ENCODE data around the gene H6PD.
A peak's percentile ranks its signal among the peaks of the same experiment; 100 is the strongest.

The H6PD gene, protein sequence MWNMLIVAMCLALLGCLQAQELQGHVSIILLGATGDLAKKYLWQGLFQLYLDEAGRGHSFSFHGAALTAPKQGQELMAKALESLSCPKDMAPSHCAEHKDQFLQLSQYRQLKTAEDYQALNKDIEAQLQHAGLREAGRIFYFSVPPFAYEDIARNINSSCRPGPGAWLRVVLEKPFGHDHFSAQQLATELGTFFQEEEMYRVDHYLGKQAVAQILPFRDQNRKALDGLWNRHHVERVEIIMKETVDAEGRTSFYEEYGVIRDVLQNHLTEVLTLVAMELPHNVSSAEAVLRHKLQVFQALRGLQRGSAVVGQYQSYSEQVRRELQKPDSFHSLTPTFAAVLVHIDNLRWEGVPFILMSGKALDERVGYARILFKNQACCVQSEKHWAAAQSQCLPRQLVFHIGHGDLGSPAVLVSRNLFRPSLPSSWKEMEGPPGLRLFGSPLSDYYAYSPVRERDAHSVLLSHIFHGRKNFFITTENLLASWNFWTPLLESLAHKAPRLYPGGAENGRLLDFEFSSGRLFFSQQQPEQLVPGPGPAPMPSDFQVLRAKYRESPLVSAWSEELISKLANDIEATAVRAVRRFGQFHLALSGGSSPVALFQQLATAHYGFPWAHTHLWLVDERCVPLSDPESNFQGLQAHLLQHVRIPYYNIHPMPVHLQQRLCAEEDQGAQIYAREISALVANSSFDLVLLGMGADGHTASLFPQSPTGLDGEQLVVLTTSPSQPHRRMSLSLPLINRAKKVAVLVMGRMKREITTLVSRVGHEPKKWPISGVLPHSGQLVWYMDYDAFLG

DNA sequence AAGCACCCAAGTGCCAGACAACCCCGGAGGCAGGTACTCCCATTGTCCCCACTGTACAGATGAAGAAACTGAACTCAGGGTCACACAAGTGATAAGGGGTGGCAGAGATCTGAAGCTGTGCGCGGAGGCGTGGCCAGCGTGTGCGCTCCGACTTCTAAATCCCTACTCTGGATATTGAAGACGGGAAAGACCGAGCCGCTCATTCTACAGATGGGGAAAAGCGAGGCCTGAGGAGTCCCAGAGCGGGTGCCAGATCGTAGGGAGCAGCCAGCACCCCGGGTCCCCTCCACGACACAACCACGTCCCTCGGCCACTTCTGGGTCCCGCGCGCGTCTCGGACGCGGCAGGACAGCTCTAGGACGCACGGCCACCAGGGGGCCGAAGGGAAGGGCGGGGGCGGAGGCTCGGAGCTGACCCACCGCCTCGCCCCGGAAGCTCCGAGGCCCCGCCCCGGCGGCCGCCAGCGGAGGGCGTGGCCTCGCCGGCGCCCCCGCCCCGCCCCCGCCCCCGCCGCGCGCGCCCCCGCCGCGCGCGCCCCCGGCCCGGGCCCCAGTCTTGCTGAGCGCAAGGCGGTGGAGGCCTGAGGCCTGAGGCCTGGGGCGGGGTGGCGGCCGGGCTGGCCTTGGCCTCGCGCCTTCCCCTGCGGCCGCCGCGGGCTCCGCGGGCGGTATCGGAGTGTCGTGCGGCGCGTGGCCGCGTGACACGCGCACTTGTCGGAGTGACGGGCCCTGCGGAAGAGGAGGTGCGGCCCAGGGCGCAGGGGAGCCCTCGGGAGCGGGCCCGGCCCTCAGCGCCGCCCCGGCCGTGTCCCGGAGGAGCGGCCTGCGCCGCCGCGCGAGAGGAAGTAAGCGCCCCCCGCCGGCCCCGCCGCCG is at the start of gene H6PD:
H6PD (plus strand) TSS at position 552 of the 873 bp plus-strand sequence. CDS start 10,161 bp downstream, outside the sequence.
- DNase-seq = peak; percentile 40 to 53

DNA sequence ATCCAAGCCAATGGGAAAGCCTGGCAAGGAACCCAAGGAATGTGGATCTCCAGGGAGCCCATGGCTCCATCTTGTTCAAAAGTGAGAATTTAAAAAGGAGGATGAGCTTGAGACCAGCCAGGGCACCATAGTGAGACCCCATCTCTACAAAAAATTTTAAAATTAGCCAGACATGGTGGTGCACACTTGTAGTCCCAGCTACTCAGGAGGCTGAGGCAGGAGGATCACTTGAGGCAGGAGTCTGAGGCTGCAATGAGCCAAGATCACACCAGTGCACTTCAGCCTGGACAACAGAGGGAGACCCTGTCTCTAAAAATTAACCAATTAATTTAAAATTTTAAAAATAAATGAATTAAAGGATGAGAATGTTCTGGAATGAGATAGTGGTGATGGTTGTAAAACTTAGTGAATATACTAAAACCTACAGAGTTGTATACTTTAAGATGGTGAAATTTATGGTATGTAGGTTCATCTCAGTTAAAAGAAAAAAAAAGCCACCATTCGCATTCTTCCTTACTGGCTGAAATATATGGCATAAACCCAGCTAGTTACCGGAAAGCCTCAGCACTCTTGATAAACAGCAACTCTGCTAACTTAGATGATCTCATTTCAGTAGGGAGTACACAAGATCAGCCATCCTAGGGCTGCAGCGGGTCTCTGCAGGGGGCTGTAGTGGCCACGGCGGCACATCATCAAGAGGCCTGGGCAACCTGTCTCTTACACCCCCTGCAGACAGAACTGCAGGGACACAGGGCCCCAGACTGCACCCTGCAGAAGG is 48.3 kb upstream of the H6PD start:
- DNase-seq = no peak

DNA sequence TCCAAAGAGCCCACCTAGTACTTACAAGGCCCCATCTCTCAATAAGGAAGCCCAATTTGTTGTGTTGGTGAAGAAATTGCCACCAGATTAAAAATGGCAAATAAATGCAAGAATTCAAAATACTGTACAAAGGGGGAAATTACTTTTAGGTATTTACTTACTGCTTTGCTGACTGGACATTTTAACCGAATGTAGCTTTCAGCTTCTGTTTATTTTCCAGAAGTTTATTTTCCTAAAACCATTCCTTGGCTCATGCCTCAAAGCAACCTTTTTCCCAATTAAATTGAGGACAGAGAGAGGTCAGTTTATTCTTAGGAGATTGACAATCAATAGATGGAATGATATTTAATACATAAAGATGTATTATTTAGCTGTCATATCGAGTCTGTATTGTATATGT is 47.6 kb upstream of the H6PD start:
- no peak for DNase-seq

DNA sequence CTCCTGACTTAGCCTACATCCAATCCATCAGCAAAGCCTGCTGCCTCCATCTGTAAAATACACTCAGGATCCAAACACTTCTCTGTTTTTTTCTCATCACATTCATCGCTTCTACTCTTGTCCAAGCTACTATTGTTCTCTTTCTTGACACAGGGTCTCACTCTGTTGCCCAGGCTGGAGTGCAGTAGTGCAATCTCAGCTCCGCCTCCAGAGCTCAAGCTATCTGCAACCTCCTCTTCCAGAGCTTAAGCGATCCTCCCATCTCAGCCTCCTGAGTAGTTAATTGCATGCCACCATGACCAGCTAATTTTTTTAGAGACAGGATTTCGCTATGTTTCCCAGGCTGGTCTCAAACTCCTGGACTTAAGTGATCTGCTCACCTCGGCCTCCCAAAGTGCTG is 44.3 kb upstream of the H6PD start:
- DNase-seq = no peak

DNA sequence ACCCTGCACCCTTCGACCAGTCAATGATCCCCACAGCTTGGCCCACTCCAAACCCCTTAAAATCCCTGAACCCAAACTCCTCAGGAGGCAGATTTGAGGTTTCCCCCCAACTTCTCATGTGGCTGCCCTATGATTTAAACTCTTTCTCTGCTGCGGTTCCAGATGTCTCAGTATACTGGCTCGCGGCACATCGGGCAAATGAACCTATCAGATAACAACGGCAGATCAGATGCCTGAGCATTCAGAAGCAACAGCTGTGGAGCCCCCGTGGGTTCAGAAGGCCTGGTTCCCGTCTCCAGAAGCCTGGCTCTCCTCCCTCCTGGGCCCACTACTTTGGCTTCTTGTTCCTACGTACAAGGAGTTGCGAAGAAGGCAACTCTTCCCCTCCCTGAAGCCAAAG is 43.3 kb upstream of the H6PD start:
- DNase-seq = no peak

DNA sequence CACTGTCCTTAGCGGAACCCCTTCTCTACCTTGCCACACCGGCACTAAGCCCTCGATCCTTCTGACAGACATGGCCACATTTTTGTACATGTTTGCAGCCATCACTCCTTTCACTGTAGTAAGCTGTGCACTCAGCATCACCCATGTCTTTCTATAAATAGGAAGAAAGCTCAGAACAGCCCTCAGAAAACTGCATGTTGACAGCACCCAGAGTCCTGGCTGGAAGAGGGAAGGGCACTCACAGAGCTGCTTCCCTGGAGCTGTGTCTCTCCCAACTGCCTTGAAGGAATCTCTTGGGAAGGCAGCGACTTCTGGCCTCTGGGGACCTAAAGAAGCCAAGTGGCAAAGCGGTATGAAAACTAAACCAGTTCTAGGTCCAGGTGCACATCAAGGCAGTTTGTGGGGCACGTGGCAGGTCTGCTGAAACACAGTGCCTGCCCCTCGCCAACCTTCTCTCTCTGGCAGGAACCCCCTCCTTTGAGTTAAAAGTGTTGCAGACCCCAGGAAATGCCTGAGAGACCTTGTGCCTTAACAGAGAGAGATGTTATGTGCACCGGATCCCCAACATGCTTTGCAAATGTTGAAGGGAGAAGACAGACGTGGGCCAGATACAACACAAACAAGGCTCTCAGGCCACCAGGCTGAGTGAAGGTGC is 41.9 kb upstream of the H6PD start:
- no peak for DNase-seq

DNA sequence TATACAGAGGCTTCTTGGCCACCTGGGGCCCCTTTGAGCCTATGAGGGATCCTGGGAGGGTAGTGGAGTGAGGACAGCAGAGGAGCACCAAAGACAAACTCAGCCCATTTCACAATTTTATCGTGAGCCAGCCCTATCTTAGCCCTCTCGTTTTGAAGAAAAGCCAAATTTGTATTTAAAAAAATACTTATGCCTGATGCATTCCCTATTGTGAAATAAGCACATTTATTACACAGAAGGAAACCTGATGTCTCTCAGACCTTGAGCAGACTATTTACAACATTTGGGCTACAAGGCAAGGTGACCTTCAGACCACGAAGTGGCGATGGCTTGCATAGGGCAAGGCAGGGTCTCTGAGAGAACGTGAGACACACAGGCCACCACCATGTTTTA is 41.3 kb upstream of the H6PD start:
- DNase-seq = no peak

DNA sequence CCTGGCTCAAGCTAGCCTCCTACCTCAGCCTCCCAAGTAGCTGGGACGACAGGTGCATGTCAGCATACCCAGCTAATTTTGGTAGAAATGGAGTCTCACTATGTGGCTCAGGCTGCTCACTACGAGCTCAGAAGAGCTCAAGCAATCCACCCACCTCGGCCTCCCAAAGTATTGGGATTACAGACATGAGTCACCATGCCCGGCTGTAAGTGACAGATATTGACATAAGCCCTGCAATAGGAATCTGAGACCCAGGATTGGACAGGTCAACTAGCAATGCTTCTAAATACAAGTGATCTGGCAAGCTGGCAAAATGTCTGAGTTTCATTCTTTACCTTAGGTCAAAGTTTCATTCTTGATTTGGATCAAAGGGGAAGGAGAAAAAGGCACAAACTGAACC is 40.5 kb upstream of the H6PD start:
- no peak for DNase-seq

DNA sequence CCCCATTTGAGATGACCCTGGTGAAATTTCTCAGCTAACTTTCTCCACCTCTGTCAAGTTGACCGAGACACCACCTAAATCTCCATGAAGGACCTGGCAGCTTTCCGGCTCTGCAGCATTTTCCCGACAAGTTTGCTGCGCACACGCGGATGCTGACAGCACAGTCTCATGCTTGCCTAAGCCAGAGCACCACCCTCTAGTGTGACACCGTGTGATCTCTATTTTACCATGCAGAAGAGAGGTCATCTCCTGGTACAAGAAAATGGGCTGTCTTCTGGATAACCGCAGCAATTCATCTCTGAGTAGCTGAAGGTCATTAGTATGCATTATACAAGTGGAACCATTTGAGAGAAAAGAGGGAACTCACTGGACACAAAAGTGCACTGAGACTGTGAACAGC is 38.9 kb upstream of the H6PD start:
- no peak for DNase-seq

DNA sequence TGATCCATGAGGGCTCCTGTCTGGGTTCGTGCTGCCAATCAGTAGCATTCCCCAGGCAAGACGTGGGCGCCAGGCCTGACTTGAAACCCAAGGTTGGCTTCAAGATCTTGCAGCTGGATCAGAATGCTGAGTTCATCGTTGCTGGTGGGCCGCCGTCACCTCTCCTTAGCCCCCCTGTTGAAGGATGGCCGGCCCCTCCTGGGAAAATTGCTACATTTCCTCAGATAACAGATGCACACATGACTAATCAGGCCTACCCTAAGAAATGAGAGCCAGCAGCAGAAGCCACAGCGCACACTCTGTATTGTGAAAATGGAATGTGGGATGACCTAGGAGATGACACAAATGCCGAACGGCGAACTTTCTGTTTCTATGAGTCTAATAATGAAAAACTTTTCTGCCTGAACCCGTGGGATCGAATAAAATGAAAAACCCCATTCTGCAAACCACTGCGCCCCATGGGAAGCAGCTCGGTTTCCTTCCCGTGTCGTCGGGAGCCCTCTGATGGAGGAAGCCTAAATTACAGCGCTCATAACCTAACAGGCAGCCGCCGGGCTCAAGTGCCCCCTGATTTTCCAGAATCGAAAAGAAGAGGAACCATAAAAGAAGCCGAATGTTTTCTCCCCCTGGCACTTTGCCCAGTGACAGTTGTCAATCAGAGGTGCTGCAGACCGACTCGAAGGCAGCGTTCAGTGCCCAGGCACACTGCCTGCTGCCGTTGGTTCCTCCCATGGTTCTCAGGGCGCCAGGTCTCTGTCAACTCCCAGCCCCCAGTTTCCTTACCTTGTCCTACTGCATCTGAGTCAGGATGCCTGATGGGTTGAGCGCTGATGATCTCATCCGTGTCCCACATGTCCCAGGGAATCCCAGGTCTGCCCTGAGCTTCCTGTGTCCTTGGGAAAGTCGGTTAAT is 38.2 kb upstream of the H6PD start:
- peak in 1 of 2 experiments; percentile 62 for DNase-seq

DNA sequence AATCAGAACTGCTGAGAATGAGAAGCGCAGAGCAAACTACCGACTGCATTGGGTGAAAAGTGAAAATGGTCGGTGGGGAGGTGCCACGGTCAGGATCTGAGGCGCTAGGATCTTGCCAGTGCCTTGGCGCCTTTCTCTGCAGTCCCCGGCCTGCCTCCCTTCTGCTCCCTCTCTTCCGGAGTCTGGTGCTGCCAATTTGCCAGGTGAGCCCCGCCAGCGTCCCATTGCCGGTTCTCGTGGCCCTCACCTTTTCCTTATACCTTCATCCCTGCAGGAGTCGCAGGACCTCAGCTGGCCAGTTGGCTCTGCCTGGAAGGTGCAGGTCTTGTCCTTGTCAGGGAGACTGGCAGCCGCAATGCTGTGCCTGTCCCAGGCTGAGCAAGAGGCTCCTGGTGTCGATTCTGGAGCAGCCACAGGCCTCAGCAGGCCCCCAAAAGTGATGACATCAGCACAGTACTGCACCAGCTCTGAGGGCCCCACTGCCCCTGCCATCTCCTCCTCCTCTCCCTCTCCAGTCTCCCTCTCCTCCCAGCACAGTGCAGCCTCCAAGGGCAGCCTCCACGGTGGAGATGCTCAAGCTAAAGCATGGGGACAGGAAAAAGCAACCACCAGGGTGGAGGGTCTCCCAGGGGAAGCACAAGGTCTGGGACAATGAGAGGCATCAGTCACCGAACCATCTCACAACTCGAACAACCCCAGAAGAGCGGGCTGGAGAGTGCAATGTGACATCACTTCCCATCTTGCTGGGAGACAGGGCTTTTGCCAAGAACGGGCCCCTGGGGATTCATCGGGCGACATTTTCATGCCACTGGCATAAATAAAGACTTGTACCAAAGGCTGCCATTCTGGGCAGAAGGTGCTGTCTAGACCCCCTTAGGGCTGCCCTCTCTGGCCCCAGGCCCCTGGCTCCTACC is 37.1 kb upstream of the H6PD start:
- no peak for DNase-seq

DNA sequence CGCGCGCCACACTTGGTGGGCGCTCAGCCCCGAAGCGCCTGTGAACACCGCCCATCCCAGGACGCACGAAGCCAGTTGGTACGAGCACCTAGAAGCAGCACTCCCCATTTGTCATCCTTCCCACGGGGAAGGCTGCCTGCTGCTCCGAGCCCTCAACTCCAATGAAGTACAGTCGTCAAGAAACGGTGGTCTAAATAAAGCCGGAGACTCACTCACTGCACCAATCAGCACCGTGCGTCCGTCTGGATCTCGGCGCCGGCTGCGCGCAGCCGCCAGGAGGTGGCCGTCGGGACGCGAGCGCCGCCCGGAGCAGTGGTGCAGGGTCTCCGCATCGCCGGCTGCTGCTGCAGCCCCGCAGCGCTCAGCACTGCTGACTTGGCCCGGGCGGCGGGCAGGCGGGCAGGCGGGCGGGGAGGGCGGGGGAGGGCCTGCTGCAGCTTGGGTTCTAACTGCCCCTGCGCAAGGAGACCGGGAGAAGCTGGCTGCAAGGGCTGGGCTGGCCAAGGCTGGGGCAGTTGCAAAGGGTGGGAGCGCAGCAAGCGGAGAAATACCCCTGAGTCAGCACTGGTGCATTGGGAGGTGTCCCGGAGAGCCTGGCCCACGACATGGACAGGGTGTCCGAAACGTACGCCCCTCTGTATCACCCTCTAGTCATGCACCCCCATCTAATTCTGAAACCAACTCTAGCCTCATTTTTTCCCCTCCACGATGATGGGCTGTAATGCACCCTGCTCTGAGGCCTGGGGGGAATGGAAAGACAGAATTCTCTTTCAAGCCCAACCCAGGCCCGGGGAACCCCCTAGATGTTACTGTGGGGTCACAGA is 35.8 kb upstream of the H6PD start:
- peak in 1 of 2 experiments; percentile 64 for DNase-seq

DNA sequence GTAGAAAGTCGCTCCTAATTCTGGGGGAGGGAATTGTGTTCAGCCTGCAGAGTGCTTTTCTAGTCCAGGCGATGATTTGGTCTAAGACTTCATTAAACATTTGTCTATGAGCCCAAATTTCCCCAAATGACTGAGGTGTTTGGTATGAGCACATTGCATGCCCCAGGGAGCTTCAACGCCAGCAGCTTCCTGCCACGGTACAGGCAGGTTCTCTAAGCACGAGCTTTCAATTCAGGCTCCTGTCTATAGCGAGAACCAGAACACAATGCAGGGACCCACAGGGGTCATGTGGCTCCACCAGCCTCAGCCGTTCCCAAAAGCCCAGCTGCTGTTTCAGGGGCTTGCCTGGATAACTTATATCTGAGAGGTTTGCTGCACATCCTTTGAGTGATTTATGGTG is 34.1 kb upstream of the H6PD start:
- DNase-seq = no peak

DNA sequence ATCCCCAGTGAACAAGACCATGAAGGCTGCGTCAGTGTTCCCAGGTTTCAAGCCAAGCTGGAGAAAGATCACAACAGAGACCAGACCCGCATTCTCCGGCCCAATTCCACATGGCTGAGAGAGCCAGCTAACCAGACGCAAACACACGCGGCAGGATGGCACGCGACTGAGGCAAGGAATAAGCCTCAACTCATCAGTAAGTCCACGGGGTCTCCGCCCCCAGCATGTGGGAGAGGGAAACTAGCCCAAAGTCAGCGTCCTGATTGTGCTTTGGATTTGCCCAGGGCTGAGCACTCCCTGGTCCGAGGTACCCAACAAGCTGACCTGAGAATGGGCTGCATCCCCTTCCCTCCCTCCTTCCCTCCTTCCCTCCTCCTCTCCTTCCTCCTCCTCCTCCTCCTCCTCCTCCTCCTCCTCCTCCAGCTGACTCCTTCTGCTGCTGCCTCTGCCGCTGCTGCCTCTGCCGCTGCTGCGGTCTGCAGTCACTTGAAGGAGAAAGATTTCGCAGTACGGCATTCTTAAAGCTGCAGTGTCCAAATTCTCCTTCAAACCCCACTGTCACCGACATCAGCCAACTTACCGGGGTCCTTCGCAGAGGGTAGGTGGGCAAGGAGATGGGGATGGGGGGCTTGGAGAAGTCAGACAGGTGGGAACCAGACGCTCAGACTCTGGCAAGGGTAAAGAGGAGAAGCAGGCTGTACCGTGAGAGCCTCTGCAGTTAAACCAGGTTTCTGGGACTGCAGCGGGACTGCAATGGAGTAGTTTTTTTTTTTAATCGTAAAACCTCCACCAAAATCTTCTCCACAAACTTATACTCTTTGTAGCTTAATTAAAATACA is 33.0 kb upstream of the H6PD start:
- DNase-seq = peak in 1 of 2 experiments; percentile 34

DNA sequence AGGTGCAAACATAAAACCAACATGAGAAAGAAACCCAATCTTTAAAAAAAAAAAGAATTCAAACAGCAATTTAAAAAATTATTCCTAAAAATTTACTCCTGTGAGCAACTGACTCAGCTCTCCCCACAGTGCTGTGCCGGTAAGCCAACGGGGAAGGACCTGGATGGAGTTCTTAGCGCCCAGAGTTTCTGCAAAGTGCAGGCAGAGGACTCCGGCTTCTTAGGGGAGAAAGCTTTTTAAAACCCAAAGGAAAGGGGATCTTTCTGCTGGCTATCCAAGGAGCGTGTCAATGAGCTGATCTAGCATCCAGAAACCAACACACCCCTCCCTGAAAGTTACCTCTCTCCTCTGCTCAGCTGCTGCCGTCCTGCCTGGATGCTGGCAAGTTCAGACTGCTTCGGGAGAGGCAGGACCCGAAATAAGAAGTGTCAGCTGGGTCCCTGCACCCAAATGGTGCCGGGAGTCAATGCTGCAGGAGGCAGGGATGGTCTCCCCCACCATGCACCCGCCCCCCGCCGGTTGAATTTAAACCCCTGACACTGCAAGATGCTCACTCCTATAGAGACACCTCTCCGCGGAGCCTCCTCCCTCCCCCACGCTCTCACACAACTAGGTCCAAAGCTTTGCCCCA is 32.2 kb upstream of the H6PD start:
- no peak for DNase-seq

DNA sequence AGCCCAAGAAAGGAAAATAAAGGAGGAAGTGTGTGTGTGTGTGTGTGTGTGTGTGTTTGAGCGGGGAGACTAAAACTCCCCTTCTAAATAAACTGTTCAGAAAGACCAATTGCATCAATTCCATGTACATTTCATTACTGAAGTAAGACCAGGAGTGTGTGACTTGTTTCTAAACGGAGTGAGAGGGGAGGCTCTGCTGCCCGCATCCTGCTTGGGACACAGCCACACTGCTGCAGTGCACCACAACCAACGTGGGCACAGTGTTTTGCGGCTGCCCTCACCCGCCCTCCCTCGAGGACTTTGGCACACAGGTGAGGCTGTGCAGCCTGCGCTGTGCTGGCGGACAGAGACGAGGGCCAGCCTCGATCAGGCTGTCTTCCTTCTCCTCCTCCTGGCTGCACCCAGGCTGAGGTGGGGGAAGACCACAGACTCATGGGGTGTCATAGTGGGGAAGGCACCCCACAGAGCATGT is 31.0 kb upstream of the H6PD start:
- no peak for DNase-seq

DNA sequence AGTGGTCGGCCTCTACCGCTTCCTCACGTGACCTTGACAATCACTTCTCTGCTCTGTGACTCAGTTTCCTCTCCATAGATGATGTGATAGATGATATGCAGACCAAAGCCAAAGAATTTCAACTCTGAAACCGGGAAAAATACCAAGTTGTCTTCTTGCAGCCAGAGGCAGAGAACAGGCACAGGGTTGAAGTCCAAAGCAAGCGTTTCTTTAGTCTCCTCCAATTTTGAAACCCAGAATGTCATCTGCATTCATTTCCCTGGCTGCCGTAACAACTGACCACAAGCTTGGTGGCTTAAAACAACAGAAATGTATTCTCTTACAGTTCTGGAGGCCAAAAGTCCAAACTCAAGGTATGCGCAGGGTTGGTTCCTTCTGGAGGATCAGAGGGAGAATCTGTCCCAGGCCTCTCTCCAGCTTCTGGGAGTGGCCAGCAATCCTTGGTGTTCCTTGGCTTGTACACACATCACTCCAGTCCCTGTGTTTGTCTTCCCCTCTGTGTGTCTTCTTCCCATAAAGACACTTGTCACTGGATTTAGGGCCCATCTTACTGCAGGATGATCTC is 30.3 kb upstream of the H6PD start:
- DNase-seq = no peak

All from NCI-H524 (cell line).